GM12878 (cell line): ENCODE results near the gene GZMM. TPM values are rescaled to one million over a fixed set of nuclear protein-coding genes. Genes with fewer than 3 reads are reported as not detected.

Source experiments
- CTCF ChIP-seq, 3 experiments: IDR thresholded peaks in 2 of 3; conservative IDR thresholded peaks in 1 of 3; 2 replicates each; pipeline ENCODE4 v1.5.1; 2011; ENCODE audit warnings: low read depth in 3 of 3, low read length in 3 of 3, mild to moderate bottlenecking in 3 of 3, control low read depth in 2 of 3, moderate library complexity in 2 of 3, inconsistent platforms in 1 of 3, mixed read lengths in 1 of 3; ENCODE audit not compliant: control insufficient read depth in 2 of 3, insufficient read depth in 1 of 3; ENCODE audit errors: extremely low read depth in 1 of 3
- JUNB ChIP-seq: IDR thresholded peaks from 2 replicates; pipeline ENCODE4 v1.6.1; 2016; ENCODE audit warnings: antibody characterized with exemption, mild to moderate bottlenecking
- KAT2A ChIP-seq: conservative IDR thresholded peaks from 2 replicates; pipeline ENCODE4 v1.6.1; 2011; ENCODE audit warnings: low read depth, low read length; ENCODE audit not compliant: control insufficient read depth
- SUZ12 ChIP-seq: fragments of 200-600 bp; sonication (generic); IDR thresholded peaks from one replicate; pipeline ENCODE4 v1.6.1; 2018; ENCODE audit warnings: antibody characterized with exemption, mild to moderate bottlenecking; ENCODE audit not compliant: unreplicated experiment
- TCF3 ChIP-seq: IDR thresholded peaks from 2 replicates; pipeline ENCODE4 v1.6.1; 2012; ENCODE audit warnings: low read depth, mild to moderate bottlenecking, low read length, borderline replicate concordance; ENCODE audit not compliant: insufficient read depth
- polyA plus RNA-seq, 11 experiments: library from polyadenylated mRNA; depleted of rRNA in 4 of 11; unstranded in 6 of 11; stranded (reverse) in 5 of 11; fragments of >200 nt; fragmentation: Nextera tagmentation in 4 of 11; fragmentation: Illumina TruSeq in 1 of 11; extraction: Ambion mirVana in 4 of 11; extraction: Trizol in 1 of 11; gene quantifications; 1 replicate in 1 of 11; 2 replicates in 10 of 11; pipeline versions ENCODE4 v1.2.1 to v1.2.3, GENCODE V29; 2011 to 2016; ENCODE audit warnings: inconsistent platforms in 2 of 11, missing spikeins in 2 of 11, low read depth in 1 of 11
- total RNA-seq, 4 experiments: library from RNA; depleted of rRNA in 3 of 4; stranded (reverse); fragments of >200 nt in 3 of 4; fragmentation: Illumina TruSeq in 1 of 4; extraction: Trizol in 1 of 4; gene quantifications; 2 replicates each; pipeline versions ENCODE4 v1.2.1 to v1.2.3, GENCODE V29; 2013 to 2021

Gene GZMM
- total and polyA plus RNA-seq, 10 of the 15 experiments (the other 5 are each of a cell fraction or from before 2014, with no cell fraction given), result 0.09 to 0.48 (median 0.23) TPM; not detected in 7

GRCh38 chr19:597406-598315 is 53.8 kb downstream of the GZMM start (continued):
- TF ChIP-seq CTCF (IDR thresholded peaks at IDR 0.05 in 2 of 3, conservative IDR thresholded peaks at IDR 0.05 in 1 of 3; ENCODE audit: control insufficient read depth in 2 of 3, extremely low read depth in 1 of 3, insufficient read depth in 1 of 3, low read depth in 3 of 3, low read length in 3 of 3), result no peak
- TF ChIP-seq KAT2A, result no peak
- TF ChIP-seq TCF3, result no peak
- TF ChIP-seq JUNB, result no peak
- no peak for TF ChIP-seq SUZ12
- TF ChIP-seq, all 136 proteins: peak for 11

Other genes with a start within 250 kb of the GZMM start
Only the 7 nearest of the 15 such genes appear.
- not detected in 2 replicates for gene SHC2, start 83.0 kb upstream of the GZMM start, total RNA-seq (2014; rRNA removed)
- gene SHC2, start 83.0 kb upstream of the GZMM start, total RNA-seq (2014; rRNA removed; fragmentation: Illumina TruSeq; extraction: Trizol), result not detected in 2 replicates
- gene SHC2, start 83.0 kb upstream of the GZMM start, total RNA-seq (2021), result 0.08 TPM in 1 of 2 replicates, not detected in the other
- gene SHC2, start 83.0 kb upstream of the GZMM start, polyA plus RNA-seq (2011; rRNA removed), result not detected in 2 replicates
- gene SHC2, start 83.0 kb upstream of the GZMM start, polyA plus RNA-seq (2014; fragmentation: Illumina TruSeq; extraction: Trizol), result not detected in 2 replicates
- gene SHC2, start 83.0 kb upstream of the GZMM start, polyA plus RNA-seq (2014; fragmentation: Nextera tagmentation; extraction: Ambion mirVana), result not detected
- gene SHC2, start 83.0 kb upstream of the GZMM start, polyA plus RNA-seq (2014; rRNA removed), result not detected in 2 replicates
- gene SHC2, start 83.0 kb upstream of the GZMM start, polyA plus RNA-seq (2016; fragmentation: Nextera tagmentation; extraction: Ambion mirVana), result not detected
- not detected in 2 replicates for gene MADCAM1, start 47.6 kb upstream of the GZMM start, total RNA-seq (2014; rRNA removed)
- gene MADCAM1, start 47.6 kb upstream of the GZMM start, total RNA-seq (2014; rRNA removed; fragmentation: Illumina TruSeq; extraction: Trizol), result not detected in 2 replicates
- 0.16 and 0.31 TPM in 2 replicates for gene MADCAM1, start 47.6 kb upstream of the GZMM start, total RNA-seq (2021)
- not detected in 2 replicates for gene MADCAM1, start 47.6 kb upstream of the GZMM start, polyA plus RNA-seq (2011; rRNA removed)
- 0.06 TPM in 1 of 2 replicates, not detected in the other for gene MADCAM1, start 47.6 kb upstream of the GZMM start, polyA plus RNA-seq (2014; fragmentation: Illumina TruSeq; extraction: Trizol)
- gene MADCAM1, start 47.6 kb upstream of the GZMM start, polyA plus RNA-seq (2014; fragmentation: Nextera tagmentation; extraction: Ambion mirVana), result not detected
- 0.19 and 0.24 TPM in 2 replicates for gene MADCAM1, start 47.6 kb upstream of the GZMM start, polyA plus RNA-seq (2014; rRNA removed)
- gene MADCAM1, start 47.6 kb upstream of the GZMM start, polyA plus RNA-seq (2016; fragmentation: Nextera tagmentation; extraction: Ambion mirVana), result under 1 TPM; 0.31 to 0.32 TPM
- 19.3 and 24.7 TPM in 2 replicates for gene TPGS1, start 36.6 kb upstream of the GZMM start, total RNA-seq (2014; rRNA removed)
- gene TPGS1, start 36.6 kb upstream of the GZMM start, total RNA-seq (2014; rRNA removed; fragmentation: Illumina TruSeq; extraction: Trizol), result 0.46 and 0.72 TPM in 2 replicates
- gene TPGS1, start 36.6 kb upstream of the GZMM start, total RNA-seq (2021), result 20.4 and 21.5 TPM in 2 replicates
- gene TPGS1, start 36.6 kb upstream of the GZMM start, polyA plus RNA-seq (2011; rRNA removed), result 0.26 and 0.86 TPM in 2 replicates
- gene TPGS1, start 36.6 kb upstream of the GZMM start, polyA plus RNA-seq (2014; fragmentation: Illumina TruSeq; extraction: Trizol), result 0.24 TPM in 1 of 2 replicates, not detected in the other
- gene TPGS1, start 36.6 kb upstream of the GZMM start, polyA plus RNA-seq (2014; fragmentation: Nextera tagmentation; extraction: Ambion mirVana), result not detected
- 18.1 and 21.3 TPM in 2 replicates for gene TPGS1, start 36.6 kb upstream of the GZMM start, polyA plus RNA-seq (2014; rRNA removed)
- gene TPGS1, start 36.6 kb upstream of the GZMM start, polyA plus RNA-seq (2016; fragmentation: Nextera tagmentation; extraction: Ambion mirVana), result 10 to 100 TPM in 1 of 2 experiments, 1 to 10 TPM in 1; 1.3 to 14.1 TPM
- gene CDC34, start 12.3 kb upstream of the GZMM start, total RNA-seq (2014; rRNA removed), result 48.9 and 50.5 TPM in 2 replicates
- 17.6 and 18.5 TPM in 2 replicates for gene CDC34, start 12.3 kb upstream of the GZMM start, total RNA-seq (2014; rRNA removed; fragmentation: Illumina TruSeq; extraction: Trizol)
- 41.4 and 41.9 TPM in 2 replicates for gene CDC34, start 12.3 kb upstream of the GZMM start, total RNA-seq (2021)
- 14.6 and 38.5 TPM in 2 replicates for gene CDC34, start 12.3 kb upstream of the GZMM start, polyA plus RNA-seq (2011; rRNA removed)
- gene CDC34, start 12.3 kb upstream of the GZMM start, polyA plus RNA-seq (2014; fragmentation: Illumina TruSeq; extraction: Trizol), result 5.9 and 14.9 TPM in 2 replicates
- 1 to 10 TPM in 1 of 2 experiments, under 1 TPM in 1; 0.31 to 1.3 TPM for gene CDC34, start 12.3 kb upstream of the GZMM start, polyA plus RNA-seq (2014; fragmentation: Nextera tagmentation; extraction: Ambion mirVana)
- 43.8 and 49.3 TPM in 2 replicates for gene CDC34, start 12.3 kb upstream of the GZMM start, polyA plus RNA-seq (2014; rRNA removed)
- gene CDC34, start 12.3 kb upstream of the GZMM start, polyA plus RNA-seq (2016; fragmentation: Nextera tagmentation; extraction: Ambion mirVana), result 10 to 100 TPM in 1 of 2 experiments, 1 to 10 TPM in 1; 6.9 to 41.1 TPM
- gene BSG, start 28.5 kb downstream of the GZMM start, total RNA-seq (2014; rRNA removed), result 209 and 247 TPM in 2 replicates
- 53.5 and 64.8 TPM in 2 replicates for gene BSG, start 28.5 kb downstream of the GZMM start, total RNA-seq (2014; rRNA removed; fragmentation: Illumina TruSeq; extraction: Trizol)
- 244 and 253 TPM in 2 replicates for gene BSG, start 28.5 kb downstream of the GZMM start, total RNA-seq (2021)
- 66.3 and 248 TPM in 2 replicates for gene BSG, start 28.5 kb downstream of the GZMM start, polyA plus RNA-seq (2011; rRNA removed)
- gene BSG, start 28.5 kb downstream of the GZMM start, polyA plus RNA-seq (2014; fragmentation: Illumina TruSeq; extraction: Trizol), result 22.1 and 60.8 TPM in 2 replicates
- gene BSG, start 28.5 kb downstream of the GZMM start, polyA plus RNA-seq (2014; fragmentation: Nextera tagmentation; extraction: Ambion mirVana), result 1 to 10 TPM; 2.8 to 9.5 TPM
- gene BSG, start 28.5 kb downstream of the GZMM start, polyA plus RNA-seq (2014; rRNA removed), result 151 and 202 TPM in 2 replicates
- gene BSG, start 28.5 kb downstream of the GZMM start, polyA plus RNA-seq (2016; fragmentation: Nextera tagmentation; extraction: Ambion mirVana), result 100 to 1,000 TPM; 288 to 297 TPM
- gene HCN2, start 45.8 kb downstream of the GZMM start, total RNA-seq (2014; rRNA removed), result 0.11 TPM in 1 of 2 replicates, not detected in the other
- gene HCN2, start 45.8 kb downstream of the GZMM start, total RNA-seq (2014; rRNA removed; fragmentation: Illumina TruSeq; extraction: Trizol), result 0.04 TPM in 1 of 2 replicates, not detected in the other
- gene HCN2, start 45.8 kb downstream of the GZMM start, total RNA-seq (2021), result 0.45 and 0.54 TPM in 2 replicates
- gene HCN2, start 45.8 kb downstream of the GZMM start, polyA plus RNA-seq (2011; rRNA removed), result 0.05 TPM in 1 of 2 replicates, not detected in the other
- 0.01 TPM in 1 of 2 replicates, not detected in the other for gene HCN2, start 45.8 kb downstream of the GZMM start, polyA plus RNA-seq (2014; fragmentation: Illumina TruSeq; extraction: Trizol)
- gene HCN2, start 45.8 kb downstream of the GZMM start, polyA plus RNA-seq (2014; fragmentation: Nextera tagmentation; extraction: Ambion mirVana), result not detected
- 0.09 and 0.13 TPM in 2 replicates for gene HCN2, start 45.8 kb downstream of the GZMM start, polyA plus RNA-seq (2014; rRNA removed)
- not detected for gene HCN2, start 45.8 kb downstream of the GZMM start, polyA plus RNA-seq (2016; fragmentation: Nextera tagmentation; extraction: Ambion mirVana)
- 36.5 and 42.8 TPM in 2 replicates for gene POLRMT, start 89.5 kb downstream of the GZMM start, total RNA-seq (2014; rRNA removed)
- 22.0 and 22.8 TPM in 2 replicates for gene POLRMT, start 89.5 kb downstream of the GZMM start, total RNA-seq (2014; rRNA removed; fragmentation: Illumina TruSeq; extraction: Trizol)
- gene POLRMT, start 89.5 kb downstream of the GZMM start, total RNA-seq (2021), result 57.6 and 59.8 TPM in 2 replicates
- gene POLRMT, start 89.5 kb downstream of the GZMM start, polyA plus RNA-seq (2011; rRNA removed), result 16.6 and 54.0 TPM in 2 replicates
- gene POLRMT, start 89.5 kb downstream of the GZMM start, polyA plus RNA-seq (2014; fragmentation: Illumina TruSeq; extraction: Trizol), result 7.3 and 30.8 TPM in 2 replicates
- 10 to 100 TPM in 1 of 2 experiments, 1 to 10 TPM in 1; 9.9 to 27.9 TPM for gene POLRMT, start 89.5 kb downstream of the GZMM start, polyA plus RNA-seq (2014; fragmentation: Nextera tagmentation; extraction: Ambion mirVana)
- gene POLRMT, start 89.5 kb downstream of the GZMM start, polyA plus RNA-seq (2014; rRNA removed), result 38.4 and 52.6 TPM in 2 replicates
- 10 to 100 TPM; 28.1 to 44.7 TPM for gene POLRMT, start 89.5 kb downstream of the GZMM start, polyA plus RNA-seq (2016; fragmentation: Nextera tagmentation; extraction: Ambion mirVana)